ENCODE data around the gene BCHE.

BCHE gene

DNA sequence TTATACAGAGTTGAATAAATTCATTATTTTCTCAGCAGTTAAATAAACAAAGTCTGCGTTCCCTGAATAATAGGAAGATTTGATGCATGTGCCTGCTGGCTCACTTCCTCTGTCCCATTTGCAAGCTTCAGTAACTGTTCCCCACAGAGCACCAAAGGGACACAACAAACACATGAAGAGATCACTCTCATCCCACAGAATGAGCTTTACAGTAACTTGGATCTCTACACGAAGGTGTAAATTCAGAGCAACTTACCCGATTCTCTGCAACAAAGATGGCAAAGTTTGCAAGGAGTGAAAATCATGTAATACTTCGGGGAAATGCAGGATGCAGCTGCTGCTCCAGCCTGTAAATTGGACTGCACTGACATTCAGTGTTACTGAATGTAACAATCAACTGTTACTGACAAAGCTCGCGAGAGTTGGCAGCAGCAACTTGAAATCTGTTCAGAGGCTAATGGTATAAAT lies at the start of gene BCHE:
Gene BCHE, minus strand, starts transcription at position 366 of the 468 bp plus-strand sequence. CDS start 6,390 bp downstream, outside the sequence.
- no peak for DNase-seq

GRCh38 chr3:165885558-165886270 lies 48.5 kb upstream of the BCHE start:
- no peak for DNase-seq

DNA sequence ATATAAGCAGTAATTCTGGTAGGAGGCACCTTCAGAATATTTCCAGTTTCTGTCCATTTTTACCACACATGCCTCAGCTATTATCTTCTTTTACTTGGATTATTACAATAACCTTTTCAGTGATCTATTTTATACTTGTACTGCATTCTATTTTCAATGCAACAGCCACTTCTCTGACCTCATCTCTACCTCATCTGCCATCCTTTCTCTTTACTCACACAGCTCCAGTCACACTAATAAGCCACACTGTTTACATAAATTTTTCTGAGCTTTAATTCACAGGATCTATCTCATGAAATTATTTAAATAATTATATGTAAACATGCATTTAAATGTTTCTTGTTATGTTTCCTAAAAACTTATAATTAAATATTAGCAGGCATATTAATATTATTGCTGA lies 47.3 kb upstream of the BCHE start:
- DNase-seq = no peak

- no peak for DNase-seq
These were observed 46.7 kb upstream of the BCHE start for GRCh38 chr3:165883863-165884478.

GRCh38 chr3:165883117-165883516 lies 45.9 kb upstream of the BCHE start:
- no peak for DNase-seq

DNA sequence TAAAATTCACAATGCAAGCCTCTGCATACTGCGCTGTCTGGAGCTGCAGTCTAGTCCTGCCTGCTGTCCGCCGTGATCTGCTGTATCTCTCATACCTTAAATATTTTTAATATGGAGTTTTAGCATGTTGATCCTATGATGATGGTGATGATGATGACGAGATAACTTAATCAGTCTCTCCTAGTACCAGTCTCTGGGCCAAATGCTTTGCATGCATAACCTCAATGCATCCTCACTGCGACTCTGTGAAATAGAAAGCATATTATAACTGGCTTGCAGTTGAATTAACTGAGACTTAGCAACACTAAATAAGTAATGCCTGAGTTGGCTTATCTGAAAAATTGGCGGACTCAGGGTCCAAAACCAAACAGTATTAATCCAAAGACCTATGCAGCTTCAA lies 38.4 kb upstream of the BCHE start:
- no peak for DNase-seq

DNA sequence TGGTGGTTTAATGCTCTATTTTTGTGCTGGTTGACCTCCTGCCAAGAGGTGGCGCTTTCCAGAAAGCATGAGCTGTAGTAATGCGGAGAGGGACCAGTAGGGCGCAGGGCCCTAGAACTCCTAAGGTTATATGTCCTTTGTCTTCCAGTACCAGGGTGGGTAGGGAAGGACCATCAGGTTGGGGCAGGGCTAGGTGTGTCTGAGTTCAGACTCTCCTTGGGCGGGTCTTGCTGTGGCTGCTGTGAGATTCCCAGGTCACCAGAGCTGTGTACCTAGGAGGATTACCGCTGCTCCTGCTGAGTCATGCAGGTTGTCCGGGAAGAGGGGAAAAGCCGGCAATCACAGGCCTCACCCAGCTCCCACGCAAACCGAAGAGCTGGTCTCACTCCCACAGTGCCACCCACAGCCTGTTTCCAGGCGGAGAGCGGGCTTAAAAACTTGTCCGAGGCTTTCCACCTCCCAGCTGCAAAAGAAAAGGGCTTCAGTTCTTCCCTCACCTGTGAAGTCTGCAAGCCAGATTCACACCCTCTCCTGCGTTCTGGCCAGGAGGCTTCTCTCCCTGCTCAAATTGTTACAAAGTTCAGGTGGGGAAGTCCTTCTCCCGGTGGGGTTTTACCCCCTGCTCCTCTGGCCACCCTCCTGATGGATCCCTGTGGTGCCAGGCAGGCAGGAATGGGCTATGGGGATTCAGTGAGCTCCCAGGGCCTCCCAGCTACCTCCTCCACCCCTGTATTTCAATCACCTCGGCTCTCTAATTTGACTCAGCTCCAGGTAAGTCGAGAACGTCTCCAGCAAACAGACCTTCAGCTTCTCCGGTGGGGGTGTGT lies 37.7 kb upstream of the BCHE start:
- no peak for DNase-seq

GRCh38 chr3:165868088-165868487 lies 30.9 kb upstream of the BCHE start:
- DNase-seq = no peak

DNA sequence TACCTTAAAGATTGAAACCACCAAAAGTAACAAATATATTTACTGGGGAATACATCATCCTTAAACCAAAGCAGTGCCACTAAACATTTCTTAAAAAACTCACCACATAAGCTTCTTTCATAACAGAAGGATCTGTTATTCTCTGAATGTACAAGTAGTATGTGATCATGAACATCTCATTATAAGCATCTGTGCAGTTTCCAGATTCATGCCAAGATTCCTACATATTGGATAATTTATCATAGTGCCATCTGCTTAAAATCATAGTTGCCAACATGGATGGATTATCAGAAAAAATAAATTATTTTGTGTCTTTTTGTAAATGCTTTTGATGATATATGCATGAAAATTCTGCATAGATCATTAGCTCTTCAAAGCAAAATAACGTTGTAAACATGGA lies 21.8 kb upstream of the BCHE start:
- DNase-seq = no peak

DNA sequence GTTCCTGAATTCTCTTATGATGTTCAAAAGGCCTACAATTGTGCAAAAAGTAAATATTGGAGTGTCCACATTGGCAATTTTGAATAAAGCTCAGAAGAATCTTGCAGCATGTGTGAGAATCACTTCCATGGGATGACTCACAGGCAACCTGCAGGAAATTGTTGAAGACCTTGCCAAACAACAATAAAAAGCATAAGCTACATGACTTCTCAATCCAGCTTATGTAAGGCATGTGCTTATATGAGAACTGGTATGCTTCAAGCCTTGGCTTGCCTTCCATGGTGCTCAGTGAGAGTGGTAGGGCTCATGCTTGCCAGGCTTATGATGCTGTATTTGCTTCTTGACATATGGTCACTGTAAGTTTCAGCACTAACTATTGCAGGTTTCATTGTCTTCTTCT lies 18.4 kb upstream of the BCHE start:
- no peak for DNase-seq

DNA sequence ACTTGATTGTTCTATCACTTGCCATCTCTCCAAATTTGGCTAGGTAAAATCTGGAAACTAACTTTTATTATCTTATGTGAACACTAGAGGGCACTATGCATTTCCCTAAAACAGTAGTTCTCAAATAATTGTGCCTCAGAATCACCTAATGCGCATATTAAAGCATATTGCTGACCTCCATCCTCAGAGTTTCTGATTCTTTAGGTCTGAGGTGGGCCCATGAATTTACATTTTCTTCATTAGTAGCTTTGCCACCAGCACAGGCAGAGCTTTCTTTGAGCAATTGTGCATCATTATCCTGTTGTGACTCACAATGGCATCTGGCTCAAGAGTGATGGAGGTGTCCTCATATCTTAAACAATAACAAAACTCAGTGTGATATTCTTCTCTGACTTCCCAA lies 17.5 kb upstream of the BCHE start:
- no peak for DNase-seq

DNA sequence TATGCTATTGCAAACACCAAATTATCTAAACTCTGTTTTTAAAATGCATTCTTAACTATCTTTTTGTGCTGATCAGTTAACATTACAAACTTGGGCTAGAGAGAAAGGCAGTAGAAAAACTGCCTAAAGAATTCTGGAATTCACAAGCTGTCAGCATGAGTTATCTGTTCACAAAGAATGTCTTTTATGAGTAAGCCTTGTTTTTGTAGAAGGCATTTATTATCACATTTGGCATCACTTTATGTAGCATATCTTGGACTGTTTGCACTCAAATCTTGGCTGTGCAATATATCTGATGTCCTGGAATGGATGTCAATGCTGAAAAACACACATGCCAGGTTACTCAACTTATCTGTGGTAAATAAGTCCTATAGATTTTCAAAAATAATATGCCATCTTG lies 15.5 kb upstream of the BCHE start:
- DNase-seq = no peak

DNA sequence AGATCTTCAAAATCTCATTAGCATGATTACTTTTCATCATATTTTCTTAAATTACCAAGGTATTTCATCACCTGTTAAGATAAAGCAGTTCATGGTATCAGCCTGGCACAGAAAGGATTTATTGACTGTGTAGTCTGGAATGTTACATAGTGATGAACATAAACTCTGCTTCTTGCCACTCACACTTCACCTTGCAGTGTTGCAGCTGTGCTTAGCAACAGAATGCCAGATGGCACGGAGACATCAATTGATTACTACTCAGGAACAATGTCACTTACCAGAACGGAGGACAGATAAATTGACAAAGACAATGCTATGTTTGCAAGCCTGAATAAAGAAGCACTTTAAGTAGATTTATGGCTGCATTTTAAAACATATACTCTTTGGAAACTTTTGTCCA lies 15.0 kb upstream of the BCHE start:
- no peak for DNase-seq

DNA sequence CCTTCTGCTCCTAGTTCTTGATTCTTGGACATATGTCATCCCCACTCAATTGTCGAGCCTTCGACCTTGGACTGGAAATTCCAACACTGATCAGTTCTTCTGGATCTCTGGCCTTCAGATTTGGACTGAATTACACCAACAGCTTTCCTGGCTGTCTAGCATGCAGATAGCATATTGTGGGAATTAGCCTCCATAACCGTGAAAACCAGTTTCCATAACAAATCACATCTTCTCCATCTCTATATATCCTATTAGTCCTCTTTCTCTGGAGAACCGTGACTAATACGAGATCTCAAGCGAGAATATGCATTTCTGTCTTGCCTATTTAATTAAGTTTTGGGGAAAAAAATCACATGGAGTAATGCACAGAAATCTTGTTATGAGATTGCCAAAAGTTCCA lies 8.8 kb upstream of the BCHE start:
- DNase-seq = no peak

DNA sequence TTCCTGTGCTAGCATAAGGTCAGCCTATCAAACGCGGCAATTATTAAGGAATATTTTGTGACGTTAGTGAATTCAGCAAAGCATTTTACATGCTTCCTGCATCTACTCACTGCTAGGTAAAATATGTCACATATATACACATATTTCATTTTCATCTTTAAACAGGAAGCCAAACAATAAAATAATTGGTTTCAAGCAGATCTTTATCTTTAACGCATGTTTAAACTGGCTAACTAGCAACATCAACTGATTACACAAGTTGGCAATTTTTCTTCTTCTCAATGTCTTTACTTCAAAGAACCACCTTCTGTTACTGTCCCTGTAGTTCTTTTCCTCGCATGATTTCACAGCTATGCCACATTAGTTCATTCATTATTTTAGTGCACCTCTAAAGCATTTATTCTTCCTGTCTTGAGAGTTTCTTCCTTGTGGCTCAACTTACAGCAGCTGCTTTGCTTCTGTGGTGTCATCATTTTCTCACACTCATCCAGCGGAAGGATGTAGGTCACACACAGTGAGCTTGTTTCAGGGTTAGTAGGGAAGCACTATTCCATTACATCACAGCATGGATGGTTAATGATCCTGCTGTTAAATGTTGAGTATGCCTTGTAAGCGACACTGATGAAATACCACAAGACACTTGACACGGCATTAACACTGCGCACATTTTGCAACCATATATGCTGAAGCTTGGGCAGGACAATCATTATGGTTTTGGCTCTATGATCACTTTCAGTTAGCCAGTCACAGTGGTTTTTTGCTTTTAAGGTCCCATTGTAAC lies 2.3 kb upstream of the BCHE start:
- DNase-seq = no peak

- DNase-seq = no peak
These were observed 578 bp upstream of the BCHE start for GRCh38 chr3:165837801-165838200.

GRCh38 chr3:165835431-165835830 lies 1.8 kb downstream of the BCHE start:
- DNase-seq = no peak

- no peak for DNase-seq
These were observed 6.5 kb downstream of the BCHE start for GRCh38 chr3:165830746-165831145.

DNA sequence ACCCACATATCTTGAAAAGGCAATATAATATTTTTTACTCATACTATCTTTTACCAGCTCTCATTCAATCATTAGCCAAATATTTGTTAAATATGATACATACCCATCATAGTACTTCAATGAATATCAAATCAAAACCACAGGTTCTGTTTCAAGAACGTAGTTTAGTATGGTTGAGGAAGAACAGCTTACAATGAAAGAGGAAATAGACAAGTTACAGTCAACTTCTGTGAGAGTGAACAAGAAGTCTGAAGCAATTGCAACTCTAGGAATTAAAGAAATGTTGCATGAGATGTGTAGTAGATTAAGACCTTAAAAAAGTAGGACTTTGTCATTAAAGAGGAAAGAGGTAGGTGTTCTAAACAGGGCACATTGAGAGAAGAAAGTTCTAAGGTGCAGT lies 9.3 kb downstream of the BCHE start:
- no peak for DNase-seq

DNA sequence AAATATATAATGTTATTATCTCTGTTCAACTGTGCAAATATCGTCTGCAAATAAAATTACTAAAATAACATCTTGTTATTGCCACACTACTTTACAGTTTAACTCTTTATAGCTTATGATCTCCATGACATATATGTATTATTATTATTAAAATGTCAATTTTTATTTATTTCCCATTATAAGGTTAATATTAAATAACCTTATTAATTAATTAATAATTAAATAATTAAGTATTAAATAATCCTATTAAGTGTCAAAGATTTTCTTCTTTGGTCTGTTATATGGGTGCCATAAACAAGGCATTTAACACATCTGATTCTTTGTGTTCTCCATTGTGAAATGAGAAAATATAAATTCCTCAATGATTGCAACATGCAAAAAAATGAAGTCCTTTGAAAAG lies 10.0 kb downstream of the BCHE start:
- no peak for DNase-seq

- no peak for DNase-seq
These were observed 16.5 kb downstream of the BCHE start for GRCh38 chr3:165820671-165821123.

GRCh38 chr3:165817160-165817709 lies 20.0 kb downstream of the BCHE start:
- no peak for DNase-seq

DNA sequence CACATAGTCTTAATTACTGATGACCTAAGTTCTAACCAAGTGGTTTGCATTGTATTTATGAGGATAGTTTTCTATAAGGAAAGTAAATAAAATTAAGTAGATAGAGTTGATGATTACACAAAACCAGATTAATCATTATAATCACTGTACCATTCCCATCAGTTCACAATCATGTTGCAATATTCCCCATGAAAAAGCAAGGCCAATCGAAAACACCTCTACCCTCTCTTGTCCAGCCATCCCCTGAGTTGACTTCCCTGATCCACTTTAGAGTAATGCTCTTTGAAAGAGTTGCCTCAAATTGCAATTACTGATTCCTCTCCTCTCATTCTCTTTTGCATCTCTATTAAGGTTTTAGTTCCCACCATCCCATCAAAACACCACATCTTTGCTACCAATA lies 21.0 kb downstream of the BCHE start:
- DNase-seq = no peak
